Testis (tissue), 2 donors: Measurements from ENCODE around the gene KLHL29.

Source experiments
- CTCF ChIP-seq, 3 experiments: fragments of 450-650 bp in 2 of 3; fragments of 200-600 bp in 1 of 3; sonication (generic) in 1 of 3; IDR thresholded peaks; one replicate each; pipeline ENCODE4 v1.5.1; 2016 to 2019; ENCODE audit warnings: antibody characterized with exemption in 3 of 3, mild to moderate bottlenecking in 2 of 3, moderate library complexity in 1 of 3
- POLR2A ChIP-seq: fragments of 450-650 bp; IDR thresholded peaks from one replicate; pipeline ENCODE4 v1.6.1; 2017; ENCODE audit warnings: antibody characterized with exemption, mild to moderate bottlenecking, moderate library complexity

GRCh38 chr2:23563673-23564614, 179.0 kb downstream of the KLHL29 start:
- TF ChIP-seq POLR2A (no peak), CTCF (IDR thresholded peaks at IDR 0.05) (no peak)
